Neural progenitor cell (in vitro differentiated cells): ENCODE data around the gene SUOX. TPM values are rescaled to one million over a fixed set of nuclear protein-coding genes. Genes with fewer than 3 reads are reported as not detected.
"Not testable (repeated sequence)": the region's sequence is repeated elsewhere in the genome, so short reads cannot be mapped to it uniquely, and the experiment has no call there.

Experiments
- DNase-seq: peaks from one replicate; pipeline ENCODE4 v3.0.0-alpha.2; 2016; ENCODE audit warnings: low spot score
- H2AFZ ChIP-seq: fragments of 200-600 bp; sonication (generic); replicated peaks from 2 replicates; pipeline ENCODE4 v1.6.1; 2016; ENCODE audit warnings: antibody characterized with exemption
- H3F3A ChIP-seq: fragments of 200-600 bp; sonication (generic); 2 replicates; pipeline ENCODE4 v1.6.1; 2016; ENCODE audit warnings: antibody characterized with exemption, low read depth
- H3K27ac ChIP-seq: fragments of 200-600 bp; sonication (generic); 2 replicates; pipeline ENCODE4 v1.5.1; 2016; ENCODE audit warnings: mild to moderate bottlenecking
- H3K27me3 ChIP-seq: fragments of 200-600 bp; sonication (generic); 2 replicates; pipeline ENCODE4 v1.6.1; 2016; ENCODE audit warnings: mild to moderate bottlenecking, moderate library complexity
- H3K36me3 ChIP-seq: fragments of 200-600 bp; sonication (generic); 2 replicates; pipeline ENCODE4 v1.5.1; 2016
- H3K4me1 ChIP-seq: fragments of 200-600 bp; sonication (generic); 2 replicates; pipeline ENCODE4 v1.6.1; 2016; ENCODE audit warnings: mixed run types
- H3K4me2 ChIP-seq: fragments of 200-600 bp; sonication (generic); 2 replicates; pipeline ENCODE4 v1.6.1; 2016
- H3K4me3 ChIP-seq: fragments of 200-600 bp; sonication (generic); 2 replicates; pipeline ENCODE4 v1.5.1; 2016
- H3K79me2 ChIP-seq: fragments of 200-600 bp; sonication (generic); 2 replicates; pipeline ENCODE4 v1.6.1; 2016; ENCODE audit warnings: low read depth
- H3K9ac ChIP-seq: fragments of 200-600 bp; sonication (generic); 2 replicates; pipeline ENCODE4 v1.6.1; 2016
- H3K9me3 ChIP-seq: fragments of 200-600 bp; sonication (generic); 2 replicates; pipeline ENCODE4 v1.5.1; 2016; ENCODE audit warnings: low read depth
- H4K20me1 ChIP-seq: fragments of 200-600 bp; sonication (generic); 2 replicates; pipeline ENCODE4 v1.6.1; 2016; ENCODE audit warnings: low read depth
- H3K27ac Mint-ChIP-seq: 3 replicates; pipeline ENCODE4 v1.8.0; 2021; ENCODE audit warnings: mixed read lengths
- H3K27me3 Mint-ChIP-seq: 2 replicates; pipeline ENCODE4 v1.8.0; 2022; ENCODE audit warnings: low read depth, mild to moderate bottlenecking, inconsistent platforms, moderate library complexity, mixed read lengths; ENCODE audit not compliant: insufficient read depth
- H3K36me3 Mint-ChIP-seq: 3 replicates; pipeline ENCODE4 v1.8.0; 2021; ENCODE audit warnings: mixed read lengths
- H3K4me1 Mint-ChIP-seq: 3 replicates; pipeline ENCODE4 v1.8.0; 2021; ENCODE audit warnings: mixed read lengths
- H3K4me3 Mint-ChIP-seq: 3 replicates; pipeline ENCODE4 v1.8.0; 2021; ENCODE audit warnings: mild to moderate bottlenecking, moderate library complexity, mixed read lengths
- H3K9me3 Mint-ChIP-seq: 3 replicates; pipeline ENCODE4 v1.8.0; 2020; ENCODE audit warnings: mixed read lengths
- EZH2 ChIP-seq: fragments of 200-600 bp; sonication (generic); IDR thresholded peaks from 2 replicates; pipeline ENCODE4 v1.6.1; 2017; ENCODE audit warnings: antibody characterized with exemption, mild to moderate bottlenecking, moderate library complexity
- EZH2phosphoT487 ChIP-seq: fragments of 200-600 bp; sonication (generic); IDR thresholded peaks from 2 replicates; pipeline ENCODE4 v1.6.1; 2017; ENCODE audit warnings: antibody characterized with exemption
- total RNA-seq: library from RNA; depleted of rRNA; stranded (reverse); fragments of >200 nt; gene quantifications from 2 replicates; pipeline ENCODE4 v1.2.3, GENCODE V29; 2015; ENCODE audit warnings: low replicate concordance
- TF ChIP-seq, protein P1 (sequence below): fragments of 200-600 bp; sonication (generic); IDR thresholded peaks from 2 replicates; pipeline ENCODE4 v1.5.1; 2017; ENCODE audit warnings: antibody characterized with exemption, mild to moderate bottlenecking

The SUOX gene
- total RNA-seq, 1 donor from 2014 or later = 17.5 TPM

DNA sequence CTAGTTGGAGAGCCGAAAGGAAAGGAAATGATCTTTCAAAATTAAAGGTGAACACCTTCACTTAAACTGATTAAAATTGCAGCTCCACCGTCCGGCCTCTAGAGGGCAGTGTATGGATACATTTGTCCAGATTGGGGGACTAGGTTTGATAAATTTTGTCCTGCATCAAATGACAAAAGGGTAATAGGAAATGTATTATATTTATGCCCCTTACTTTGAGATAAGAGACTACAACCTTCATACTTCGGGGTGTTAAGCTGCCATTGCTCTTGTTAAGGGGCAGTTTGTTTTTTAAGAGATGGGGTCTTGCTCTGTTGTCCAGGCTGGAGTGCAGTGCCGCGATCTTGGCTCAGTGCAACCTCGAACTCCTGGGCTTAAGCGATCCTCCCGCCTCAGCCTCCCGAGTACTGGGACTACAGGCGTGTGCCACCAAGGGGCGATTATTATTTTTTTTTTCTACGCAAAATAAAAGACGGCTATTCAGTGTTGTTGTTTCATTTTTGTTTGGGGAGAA is 818 bp upstream of the SUOX start:
- no peak overlapping the region for H3K9ac ChIP-seq
- H3K4me1 ChIP-seq = no peaks in the 10 kb centered on the region
- H3F3A ChIP-seq = peaks cover 38% of the 10 kb centered on the region
- H3K36me3 ChIP-seq = peaks cover under 1% of the 10 kb centered on the region
- H3K27ac ChIP-seq = peak overlapping the region; percentile 9
- DNase-seq = peak; percentile 65
- no peak overlapping the region for H3K27ac Mint-ChIP-seq
- no peaks in the 10 kb centered on the region for H4K20me1 ChIP-seq
- peaks cover 24% of the 10 kb centered on the region for H3K4me1 Mint-ChIP-seq
- peak overlapping the region; percentile 81 for H3K4me2 ChIP-seq
- H3K4me3 ChIP-seq = peak overlapping the region; percentile 75
- peaks cover 15% of the 10 kb centered on the region for H3K79me2 ChIP-seq
- no peaks in the 10 kb centered on the region for H3K27me3 ChIP-seq
- peak overlapping the region; percentile 98 for H3K4me3 Mint-ChIP-seq
- peaks cover 2% of the 10 kb centered on the region for H3K27me3 Mint-ChIP-seq
- no peak overlapping the region for H2AFZ ChIP-seq
- H3K9me3 ChIP-seq = no peaks in the 10 kb centered on the region
- TF ChIP-seq, protein P1, sequence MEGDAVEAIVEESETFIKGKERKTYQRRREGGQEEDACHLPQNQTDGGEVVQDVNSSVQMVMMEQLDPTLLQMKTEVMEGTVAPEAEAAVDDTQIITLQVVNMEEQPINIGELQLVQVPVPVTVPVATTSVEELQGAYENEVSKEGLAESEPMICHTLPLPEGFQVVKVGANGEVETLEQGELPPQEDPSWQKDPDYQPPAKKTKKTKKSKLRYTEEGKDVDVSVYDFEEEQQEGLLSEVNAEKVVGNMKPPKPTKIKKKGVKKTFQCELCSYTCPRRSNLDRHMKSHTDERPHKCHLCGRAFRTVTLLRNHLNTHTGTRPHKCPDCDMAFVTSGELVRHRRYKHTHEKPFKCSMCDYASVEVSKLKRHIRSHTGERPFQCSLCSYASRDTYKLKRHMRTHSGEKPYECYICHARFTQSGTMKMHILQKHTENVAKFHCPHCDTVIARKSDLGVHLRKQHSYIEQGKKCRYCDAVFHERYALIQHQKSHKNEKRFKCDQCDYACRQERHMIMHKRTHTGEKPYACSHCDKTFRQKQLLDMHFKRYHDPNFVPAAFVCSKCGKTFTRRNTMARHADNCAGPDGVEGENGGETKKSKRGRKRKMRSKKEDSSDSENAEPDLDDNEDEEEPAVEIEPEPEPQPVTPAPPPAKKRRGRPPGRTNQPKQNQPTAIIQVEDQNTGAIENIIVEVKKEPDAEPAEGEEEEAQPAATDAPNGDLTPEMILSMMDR = peak; percentile 97
- no peak for TF ChIP-seq EZH2
- TF ChIP-seq EZH2phosphoT487 = no peak
- H3K9me3 Mint-ChIP-seq = no peaks in the 10 kb centered on the region
- peaks cover 16% of the 10 kb centered on the region for H3K36me3 Mint-ChIP-seq

DNA sequence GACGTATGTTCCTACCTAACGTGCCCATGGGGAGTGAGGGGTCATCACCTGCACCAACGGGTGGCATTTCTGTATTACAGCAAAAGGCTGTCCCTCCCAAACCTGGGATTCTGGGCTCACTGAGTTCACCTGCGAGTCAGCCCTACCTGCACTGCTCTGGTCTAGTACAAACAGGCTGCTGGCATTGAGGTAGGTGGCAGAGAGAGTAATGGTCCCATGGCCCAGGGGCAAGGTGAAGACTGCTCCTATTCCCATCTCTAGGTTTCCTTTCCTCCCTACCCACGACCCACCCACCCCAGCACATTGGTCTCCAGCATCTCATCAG is 421 bp downstream of the SUOX start:
- H3K27me3 Mint-ChIP-seq = peaks cover 2% of the 10 kb centered on the region
- Histone ChIP-seq H3K9me3 (no peaks in the 10 kb centered on the region), H3K36me3 (no peaks in the 10 kb centered on the region), H3F3A (peaks cover 38% of the 10 kb centered on the region), H4K20me1 (no peaks in the 10 kb centered on the region), H3K27ac (no peak overlapping the region), H2AFZ (peak overlapping the region; percentile 80), H3K4me1 (no peaks in the 10 kb centered on the region), H3K4me3 (peak overlapping the region; percentile 75), H3K79me2 (peaks cover 15% of the 10 kb centered on the region), H3K27me3 (no peaks in the 10 kb centered on the region), H3K4me2 (peak overlapping the region; percentile 89), H3K9ac (peak overlapping the region; percentile 68)
- no peaks in the 10 kb centered on the region for H3K9me3 Mint-ChIP-seq
- peak overlapping the region; percentile 98 for H3K4me3 Mint-ChIP-seq
- H3K36me3 Mint-ChIP-seq = peaks cover 8% of the 10 kb centered on the region
- peaks cover 24% of the 10 kb centered on the region for H3K4me1 Mint-ChIP-seq
- peak overlapping the region; percentile 97 for H3K27ac Mint-ChIP-seq
- DNase-seq = no peak
- TF ChIP-seq, protein P1 = no peak
- no peak for TF ChIP-seq EZH2
- TF ChIP-seq EZH2phosphoT487 = no peak

- not testable (repeated sequence) for H3K27me3 ChIP-seq, H3K27ac Mint-ChIP-seq, H3K4me2 ChIP-seq, H3K9me3 Mint-ChIP-seq, H3K9me3 ChIP-seq, H3K9ac ChIP-seq, DNase-seq, H3K27me3 Mint-ChIP-seq, H2AFZ ChIP-seq, H4K20me1 ChIP-seq, H3K36me3 ChIP-seq, H3K4me1 ChIP-seq, H3K27ac ChIP-seq, H3K4me3 ChIP-seq
- peaks cover 15% of the 10 kb centered on the region for H3K79me2 ChIP-seq
- Mint-ChIP-seq H3K4me3 (peak overlapping the region; percentile 56), H3K36me3 (peaks cover 11% of the 10 kb centered on the region), H3K4me1 (peaks cover 24% of the 10 kb centered on the region)
- peaks cover 23% of the 10 kb centered on the region for H3F3A ChIP-seq
These were observed 2.4 kb downstream of the SUOX start for GRCh38 chr12:55999522-55999921.

DNA sequence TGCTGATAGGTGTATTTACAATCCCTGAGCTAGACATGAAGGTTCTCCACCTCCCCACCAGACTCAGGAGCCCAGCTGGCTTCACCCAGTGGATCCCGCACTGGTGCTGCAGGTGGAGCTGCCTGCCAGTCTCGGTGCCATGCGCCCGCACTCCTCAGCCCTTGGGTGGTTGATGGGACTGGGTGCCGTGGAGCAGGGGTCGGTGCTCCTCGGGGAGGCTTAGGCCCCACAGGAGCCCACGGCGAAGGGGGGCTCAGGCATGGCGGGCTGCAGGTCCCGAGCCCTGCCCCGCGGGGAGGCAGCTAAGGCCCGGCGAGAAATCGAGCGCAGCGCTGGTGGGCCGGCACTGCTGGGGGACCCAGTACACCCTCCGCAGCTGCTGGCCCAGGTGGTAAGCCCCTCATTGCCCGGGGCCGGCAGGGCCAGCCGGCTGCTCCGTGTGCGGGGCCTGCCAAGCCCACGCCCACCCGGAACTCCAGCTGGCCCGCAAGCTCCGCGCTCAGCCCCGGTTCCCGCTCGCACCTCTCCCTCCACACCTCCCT is 3.0 kb downstream of the SUOX start:
- not testable (repeated sequence) for H3K27ac ChIP-seq, H3K9ac ChIP-seq, H3K4me2 ChIP-seq, DNase-seq, H3K27me3 ChIP-seq, H3K9me3 ChIP-seq, H3K4me1 ChIP-seq, H3K4me3 Mint-ChIP-seq, H3K27me3 Mint-ChIP-seq, H3K36me3 ChIP-seq, H3K9me3 Mint-ChIP-seq, H3K4me3 ChIP-seq, H4K20me1 ChIP-seq, H2AFZ ChIP-seq, H3K27ac Mint-ChIP-seq
- H3F3A ChIP-seq = peaks cover 17% of the 10 kb centered on the region
- H3K4me1 Mint-ChIP-seq = peaks cover 24% of the 10 kb centered on the region
- peaks cover 13% of the 10 kb centered on the region for H3K36me3 Mint-ChIP-seq
- peaks cover 15% of the 10 kb centered on the region for H3K79me2 ChIP-seq
